ENCODE results near the gene SPINK6.

SPINK6 gene, protein sequence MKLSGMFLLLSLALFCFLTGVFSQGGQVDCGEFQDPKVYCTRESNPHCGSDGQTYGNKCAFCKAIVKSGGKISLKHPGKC

DNA sequence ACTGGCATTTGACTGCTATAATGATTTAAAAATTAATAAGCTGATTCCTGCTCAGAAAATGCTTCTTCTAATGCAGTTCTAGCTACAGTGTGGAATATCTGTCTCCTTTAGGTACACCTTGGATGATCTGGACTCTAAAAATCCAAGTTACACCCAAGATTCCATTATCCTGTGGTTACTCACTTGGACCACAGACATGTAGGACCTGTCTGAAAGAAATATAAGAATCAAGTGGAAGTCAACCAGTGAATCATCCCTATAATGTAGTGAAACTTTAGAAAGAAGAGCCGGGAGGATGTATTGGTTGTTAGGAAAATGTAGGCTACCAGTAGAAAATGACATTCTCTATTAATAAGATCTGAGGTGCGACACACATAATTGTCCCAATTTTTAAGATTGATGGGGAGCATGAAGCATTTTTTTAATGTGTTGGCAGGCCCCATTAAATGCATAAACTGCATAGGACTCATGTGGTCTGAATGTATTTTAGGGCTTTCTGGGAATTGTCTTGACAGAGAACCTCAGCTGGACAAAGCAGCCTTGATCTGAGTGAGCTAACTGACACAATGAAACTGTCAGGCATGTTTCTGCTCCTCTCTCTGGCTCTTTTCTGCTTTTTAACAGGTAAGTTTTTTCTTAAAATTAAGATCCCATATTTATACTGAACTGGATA, at the start of gene SPINK6:
TSS of gene SPINK6 (plus strand) at position 512 of the 673 bp plus-strand sequence. CDS start at position 567, 55 bp downstream.
- no peak for DNase-seq

DNA sequence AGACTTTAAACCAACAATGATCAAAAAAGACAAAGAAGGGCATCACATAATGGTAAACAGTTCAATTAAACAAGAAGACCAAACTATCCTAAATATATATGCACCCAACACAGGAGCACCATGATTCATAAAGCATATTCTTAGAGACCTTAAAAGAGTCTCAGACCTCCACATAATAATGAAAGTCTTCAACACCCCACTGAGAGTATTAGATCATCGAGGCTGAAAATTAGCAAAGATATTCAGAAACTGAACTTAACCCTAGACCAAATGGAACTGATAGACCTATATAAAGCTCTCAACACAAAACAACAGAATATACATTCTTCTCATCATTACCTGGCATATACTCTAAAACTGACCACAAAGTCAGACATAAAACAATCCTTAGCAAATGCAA, 46.2 kb upstream of the SPINK6 start:
- no peak for DNase-seq

DNA sequence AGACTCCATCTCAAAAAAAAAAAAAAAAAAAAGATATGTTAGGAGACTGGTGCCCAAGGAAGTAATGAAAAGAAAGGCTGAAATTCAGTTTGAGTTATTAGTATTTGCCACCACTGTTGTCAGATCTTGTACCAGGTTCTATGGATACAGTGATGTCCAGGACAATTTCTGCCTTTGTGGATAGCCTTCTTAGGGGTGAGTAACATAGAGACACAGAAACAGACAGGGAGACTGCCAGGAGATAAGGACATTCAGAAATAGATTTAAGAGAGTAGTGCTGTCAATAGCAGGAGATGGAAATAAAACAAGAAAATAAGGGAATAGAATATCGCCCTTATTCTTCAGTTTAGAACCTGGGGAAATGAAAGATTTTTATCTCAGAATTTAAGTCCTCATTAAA, 40.8 kb upstream of the SPINK6 start:
- no peak for DNase-seq

DNA sequence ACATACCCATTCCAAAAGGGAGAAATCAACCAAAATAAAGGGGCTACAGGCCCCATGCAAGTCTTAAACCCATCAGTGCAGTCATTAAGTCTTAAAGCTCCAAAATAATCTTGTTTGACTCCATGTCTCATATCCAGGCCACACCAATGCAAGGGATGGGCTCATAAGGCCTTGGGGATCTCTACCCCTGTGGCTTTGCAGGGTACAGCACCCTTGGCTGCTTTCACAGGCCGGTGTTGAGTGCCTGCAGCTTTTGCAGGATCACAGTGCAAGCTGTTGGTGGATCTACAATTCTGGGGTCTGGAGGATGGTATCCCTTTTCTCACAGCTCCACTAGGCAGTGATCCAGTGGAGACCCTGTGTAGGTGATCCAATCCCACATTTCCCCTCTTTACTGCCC, 39.5 kb upstream of the SPINK6 start:
- DNase-seq: no peak

DNA sequence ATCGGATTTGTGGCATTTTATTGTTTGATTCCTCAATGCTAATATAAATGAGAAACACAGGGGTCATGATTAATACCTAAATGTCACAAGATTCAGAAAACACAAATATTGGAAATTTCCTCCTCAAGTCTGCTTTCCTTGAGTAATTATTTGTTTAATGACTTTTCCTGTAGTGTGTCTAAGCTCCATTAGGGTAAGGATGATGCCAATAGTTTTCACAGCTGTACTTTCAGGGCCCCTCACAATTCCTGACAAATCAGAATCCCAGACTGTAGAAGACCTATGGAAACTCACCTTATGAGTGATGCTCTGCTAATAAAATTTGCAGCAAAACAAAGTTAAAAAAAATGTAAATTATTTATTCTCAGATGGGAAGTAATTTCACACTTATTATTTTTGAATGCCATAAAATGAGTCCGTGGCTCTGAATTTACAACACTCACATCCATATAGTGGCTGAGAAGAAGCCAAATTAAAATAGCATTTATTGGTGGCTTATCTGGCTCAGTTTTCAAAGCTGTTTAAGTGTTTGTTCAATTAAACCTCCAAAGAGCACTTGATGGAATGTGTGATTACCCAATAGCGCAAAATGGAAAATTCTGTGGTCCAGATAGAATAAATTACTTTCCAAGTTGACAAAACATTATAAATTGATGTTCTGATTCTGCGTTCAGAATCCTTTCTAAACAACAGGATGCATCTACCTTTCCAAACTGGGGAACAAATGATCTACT, 36.1 kb upstream of the SPINK6 start:
- no peak for DNase-seq

DNA sequence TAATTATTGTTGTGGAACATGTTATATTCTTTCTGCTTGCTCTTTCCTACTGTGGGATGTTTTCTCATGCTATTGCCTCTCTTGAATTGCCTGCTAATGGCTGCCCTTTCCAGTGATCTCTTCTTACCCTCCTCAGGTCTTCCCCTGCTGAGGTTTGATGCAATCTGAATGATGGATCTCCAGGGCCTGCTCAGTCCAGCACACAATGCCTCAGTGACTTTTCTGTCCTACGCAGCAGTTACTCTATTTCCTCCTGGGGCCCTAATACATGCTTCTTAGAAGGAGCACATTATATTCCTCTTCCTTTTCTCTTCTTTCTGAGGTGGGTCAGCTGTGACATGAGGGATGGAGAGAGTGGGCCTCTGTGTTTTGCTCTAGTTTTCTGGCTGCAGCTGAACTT, 34.6 kb upstream of the SPINK6 start, which contains the start of gene SPINK14:
TSS of gene SPINK14 (plus strand) at position 301 of the 400 bp plus-strand sequence. CDS start 1,187 bp downstream, outside the sequence.
- DNase-seq: no peak

DNA sequence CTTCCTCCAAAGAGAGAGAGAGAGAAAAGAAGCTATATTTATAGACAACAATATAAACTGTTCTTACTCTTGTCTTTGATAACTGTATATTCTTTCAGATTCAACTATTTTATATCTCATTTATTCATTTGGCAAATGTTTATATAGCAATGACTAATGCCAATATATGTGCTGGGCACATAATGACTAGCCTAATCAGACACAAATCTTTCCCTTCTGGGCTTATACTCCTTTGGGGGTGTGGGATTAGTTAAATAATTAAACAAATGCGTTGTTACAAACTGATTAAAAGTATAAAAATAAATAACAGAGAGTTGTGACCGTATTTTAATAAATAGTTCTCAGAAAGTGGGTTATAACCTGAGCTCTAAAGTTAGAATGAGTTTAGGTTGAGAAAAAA, 30.5 kb upstream of the SPINK6 start:
- DNase-seq: no peak

DNA sequence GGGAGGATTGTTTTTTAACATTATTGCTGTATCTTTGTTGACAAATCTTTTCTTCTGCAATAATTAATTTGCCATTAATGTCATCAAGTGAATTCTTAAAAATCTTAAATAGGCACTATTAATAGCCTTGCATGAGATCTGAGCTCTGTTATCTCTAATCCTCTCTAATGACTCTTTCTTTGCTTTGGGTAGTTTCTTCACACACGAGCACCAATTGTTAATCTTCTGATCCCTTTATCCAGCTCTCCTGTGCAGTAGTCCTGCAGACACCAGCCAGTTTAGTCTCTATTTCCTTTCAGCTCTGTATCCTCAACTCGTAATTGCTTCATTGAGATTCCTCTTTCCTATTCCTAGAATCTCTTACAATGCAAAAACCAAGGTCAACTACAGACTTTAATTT, 26.4 kb upstream of the SPINK6 start:
- DNase-seq: no peak

DNA sequence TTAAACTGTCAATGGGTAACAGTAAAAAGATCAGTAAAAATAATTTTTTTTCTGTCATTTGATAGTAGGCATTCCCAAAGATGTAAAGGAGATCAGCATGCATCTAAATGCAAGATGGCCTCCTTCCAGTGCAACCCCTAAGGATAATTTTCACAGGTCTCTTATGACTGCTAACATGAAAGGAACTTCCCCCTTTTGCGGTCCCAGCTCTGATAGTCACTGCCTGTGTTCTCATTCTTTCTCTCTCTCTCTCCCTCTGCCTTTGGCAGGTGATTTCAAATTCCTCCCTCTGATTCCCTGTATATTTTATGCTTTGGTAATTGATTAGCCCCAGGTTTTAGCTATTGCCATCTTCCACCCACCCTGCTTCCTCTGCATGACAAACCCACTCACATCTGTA, 25.6 kb upstream of the SPINK6 start:
- DNase-seq: no peak

DNA sequence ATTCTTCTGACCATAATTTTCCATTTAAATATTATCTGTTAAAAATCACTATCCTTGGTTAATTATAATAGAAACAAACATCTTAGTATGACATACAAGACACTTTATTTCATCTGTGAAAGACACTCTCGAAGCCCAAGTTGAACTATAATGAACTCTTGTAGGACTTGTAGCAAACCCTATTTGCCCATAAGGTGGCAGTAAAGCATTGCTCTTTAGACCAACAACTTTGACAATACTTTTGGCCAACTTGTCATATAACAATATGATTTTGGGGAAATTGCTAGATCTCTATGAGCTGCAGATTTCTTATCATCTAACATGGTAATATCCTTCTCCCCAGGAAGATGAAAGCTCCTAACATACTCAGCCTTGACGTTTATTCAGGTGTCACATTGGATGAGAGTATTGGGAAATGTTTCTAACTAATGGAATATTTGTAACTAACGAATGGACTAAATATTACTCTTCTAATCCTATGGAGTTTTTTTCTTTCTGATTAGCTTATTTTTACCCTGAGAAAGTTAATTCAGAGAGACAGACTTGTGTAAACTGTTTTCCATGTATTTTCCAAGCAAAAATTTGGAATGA, 23.5 kb upstream of the SPINK6 start:
- DNase-seq: peak; percentile 75

DNA sequence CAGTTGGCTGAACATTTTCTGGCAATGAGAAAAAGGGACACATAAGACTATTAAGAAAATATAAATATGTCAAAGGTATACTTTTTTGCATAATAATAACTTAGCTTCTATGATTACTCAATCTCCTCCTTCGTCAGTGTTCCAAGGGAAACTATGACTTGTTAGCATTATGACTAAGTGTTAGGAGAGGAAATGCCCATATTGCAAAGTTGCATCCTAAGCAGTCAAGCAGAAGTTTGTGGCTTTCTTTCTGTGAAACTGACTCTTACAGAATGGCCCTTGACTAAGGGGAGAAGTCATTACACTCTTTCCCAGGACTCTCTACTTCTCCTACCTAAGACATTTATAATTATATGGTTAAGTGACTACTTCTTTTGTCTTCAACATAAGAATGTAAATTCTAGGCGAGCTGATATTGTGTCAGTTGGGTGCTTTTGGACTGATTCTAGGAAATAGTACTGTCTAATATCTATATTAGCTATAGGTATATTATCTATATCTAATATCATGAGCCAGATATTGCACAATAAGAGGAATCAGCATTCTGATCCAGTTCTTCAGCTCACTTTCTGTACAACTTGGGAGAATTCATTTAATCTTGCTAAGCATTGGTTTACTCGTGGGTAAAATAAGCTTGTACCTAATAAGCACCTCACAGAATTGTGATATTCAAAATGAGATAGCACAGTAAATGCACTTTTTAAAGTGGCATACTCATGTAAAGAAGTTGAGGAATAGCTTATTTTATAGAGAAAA, 16.4 kb upstream of the SPINK6 start:
- peak; percentile 6 for DNase-seq

DNA sequence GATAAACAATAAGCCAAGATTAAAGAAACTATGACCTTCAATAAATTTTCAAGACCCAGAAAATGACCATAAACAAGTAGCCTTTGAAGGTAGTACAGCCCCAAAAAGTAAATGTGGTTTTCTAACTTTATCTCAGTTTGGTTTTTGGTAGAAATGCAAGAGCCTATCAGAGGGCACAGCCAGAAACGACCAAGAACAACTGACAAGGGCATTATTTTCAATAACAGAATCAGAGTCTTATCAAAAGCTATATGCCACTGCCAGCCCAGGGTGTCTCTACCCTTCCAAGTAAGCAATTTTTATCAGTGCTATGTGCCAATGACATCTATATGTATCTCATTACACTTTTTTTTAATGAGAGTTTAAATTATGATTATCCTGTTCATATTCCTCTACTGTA, 11.8 kb upstream of the SPINK6 start:
- DNase-seq: peak; percentile 55

DNA sequence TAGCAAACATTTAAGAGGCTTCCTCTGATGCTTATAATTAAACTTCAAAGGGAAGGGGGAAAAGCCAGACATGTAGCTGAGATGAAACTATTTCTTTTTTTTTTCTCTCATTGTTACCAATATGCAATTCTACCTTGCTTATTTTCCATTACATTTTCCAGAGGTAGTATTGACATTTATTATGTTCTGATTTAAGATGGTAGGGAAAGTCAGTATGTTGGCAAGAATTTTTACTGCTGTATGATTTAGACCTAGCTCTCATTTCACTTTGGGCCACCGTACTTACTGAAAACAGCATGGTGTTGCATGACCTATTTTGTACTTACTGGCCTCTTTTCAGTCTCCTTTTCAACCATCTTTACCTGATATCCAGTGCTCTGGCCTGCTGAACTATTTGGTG, 9.6 kb upstream of the SPINK6 start:
- DNase-seq: no peak

DNA sequence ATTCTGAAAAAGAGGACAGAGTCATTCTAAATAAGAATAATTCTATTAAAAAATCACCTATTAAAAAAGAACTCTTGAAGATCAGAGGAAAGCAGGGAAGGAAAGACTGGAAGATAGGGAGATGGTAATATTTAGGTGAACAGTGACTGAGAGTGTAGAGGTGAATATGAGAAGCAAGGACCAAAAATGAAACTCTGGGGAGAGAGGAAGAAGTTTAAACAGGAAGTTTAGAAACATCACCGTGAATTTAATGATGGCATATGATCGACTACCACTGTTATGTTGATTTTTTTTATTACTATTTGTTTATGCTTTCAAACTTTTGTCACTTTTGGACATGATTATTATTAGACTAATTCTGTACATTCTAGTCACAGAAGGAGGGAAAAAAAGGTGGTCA, 1.7 kb upstream of the SPINK6 start:
- no peak for DNase-seq

DNA sequence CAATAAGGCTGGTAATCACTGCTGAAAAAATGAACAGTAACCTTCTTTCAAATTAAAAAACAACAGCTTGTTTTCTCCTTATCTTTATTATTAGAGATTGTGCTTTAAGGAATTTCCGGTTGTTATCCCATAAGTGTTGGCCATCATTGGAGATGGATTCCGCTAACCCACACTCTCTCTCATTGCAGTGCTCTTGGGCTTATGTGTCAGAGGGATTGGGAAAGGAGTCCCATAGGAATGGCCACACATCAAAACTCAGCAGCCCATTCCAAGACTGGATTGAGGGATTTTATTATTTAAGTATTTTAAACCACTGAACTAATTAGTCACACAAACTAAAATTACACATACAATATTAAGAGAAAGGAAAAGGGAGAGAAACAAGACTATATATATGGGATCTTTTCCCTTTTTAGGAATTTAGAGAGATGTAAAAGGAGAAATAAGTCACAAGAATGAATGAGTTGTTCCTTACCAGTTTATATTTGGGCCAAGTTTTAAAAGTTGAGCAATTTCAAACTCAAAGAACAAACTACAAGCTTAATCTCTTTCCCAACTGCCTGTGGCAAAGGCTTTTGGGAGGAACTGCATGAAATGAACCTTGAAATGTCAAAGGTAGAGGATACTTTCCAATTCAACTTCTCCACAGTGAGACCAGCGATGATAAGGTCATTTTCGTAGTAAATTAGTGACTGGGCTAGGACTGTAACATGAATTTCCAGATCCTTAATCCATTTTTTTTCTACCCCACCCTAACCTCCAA, 2.4 kb downstream of the SPINK6 start:
- DNase-seq: no peak

DNA sequence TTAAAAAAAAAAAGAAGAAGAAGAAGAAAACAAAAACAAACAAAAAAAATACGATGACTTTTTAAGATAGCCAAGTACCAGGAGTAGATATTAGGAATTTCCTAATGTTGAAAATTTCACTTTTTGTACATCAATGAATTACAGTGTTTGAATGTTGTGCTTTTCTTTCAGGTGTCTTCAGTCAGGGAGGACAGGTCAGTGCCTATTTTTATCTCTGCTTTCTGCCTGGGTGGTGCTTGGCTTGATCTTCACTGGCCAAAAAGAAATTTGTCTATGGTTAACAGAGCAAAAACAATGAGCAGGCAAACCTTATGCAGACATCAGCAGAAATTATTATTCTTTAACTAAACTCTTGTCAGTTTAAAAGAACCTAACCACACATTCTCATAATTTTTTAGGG, 3.0 kb downstream of the SPINK6 start:
- no peak for DNase-seq

DNA sequence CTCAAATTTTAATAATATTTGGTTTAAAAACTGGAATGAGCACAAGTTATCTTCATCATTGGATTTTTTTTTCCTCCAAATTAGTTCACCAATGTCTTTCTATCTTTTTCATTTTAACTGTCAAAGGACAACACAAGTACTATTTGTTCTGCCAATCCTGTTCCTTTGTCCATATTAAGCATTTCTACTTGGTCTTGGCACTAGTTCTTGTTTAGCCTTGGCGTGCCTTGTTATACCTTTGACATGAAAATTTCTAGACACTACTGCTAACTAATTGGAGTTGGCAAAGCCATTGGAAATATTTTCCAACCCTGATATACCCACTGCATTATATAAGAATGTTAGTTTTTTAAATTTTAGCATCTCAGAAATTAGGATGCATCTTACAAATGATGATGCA, 3.8 kb downstream of the SPINK6 start:
- no peak for DNase-seq

DNA sequence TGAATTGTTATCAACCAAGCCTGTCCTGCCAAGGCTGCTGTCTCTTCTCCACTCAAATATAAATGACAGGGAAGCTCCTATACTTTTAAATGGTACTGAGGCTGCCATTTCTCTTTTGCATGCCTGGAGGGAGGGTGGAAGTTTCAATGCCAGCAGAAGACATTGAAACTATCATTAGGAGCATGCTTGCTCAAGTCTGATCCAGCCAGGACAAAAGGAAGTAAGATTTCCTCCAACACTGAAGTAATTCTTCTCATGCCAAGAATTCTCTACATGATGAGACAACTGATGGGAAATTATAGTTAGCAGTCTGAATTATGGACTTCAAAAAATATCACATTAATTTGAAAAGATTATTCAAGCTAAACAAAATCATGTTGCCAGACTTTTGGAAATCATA, 5.4 kb downstream of the SPINK6 start:
- DNase-seq: no peak

DNA sequence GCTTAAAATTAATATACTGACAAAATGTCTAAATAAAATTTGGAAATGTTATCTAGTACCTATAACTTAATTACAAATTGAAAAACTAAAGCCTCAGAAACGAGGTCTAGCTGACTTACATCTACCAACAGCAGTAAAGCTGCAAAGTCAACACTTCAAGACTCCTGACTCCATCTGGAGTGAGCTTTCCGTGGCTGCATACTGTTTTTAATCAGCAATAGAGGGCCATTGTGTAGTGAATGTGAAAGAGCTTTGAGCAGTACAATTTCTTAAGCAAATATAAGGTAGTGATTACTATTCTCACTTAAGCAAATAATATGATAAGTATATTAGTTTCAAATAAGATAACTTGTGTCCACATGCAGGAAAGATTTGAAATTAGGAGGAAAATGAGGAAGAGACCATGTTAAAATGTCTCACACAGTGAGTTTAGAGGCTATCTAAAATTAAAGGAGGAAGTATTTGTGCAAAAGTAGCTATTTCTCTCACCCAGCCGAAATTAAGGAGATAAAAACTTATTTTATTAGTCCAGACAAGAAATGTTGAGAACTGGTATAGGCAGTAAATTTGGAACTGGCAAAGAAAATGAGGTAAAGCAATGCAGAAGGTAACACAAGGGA, 6.4 kb downstream of the SPINK6 start:
- no peak for DNase-seq

DNA sequence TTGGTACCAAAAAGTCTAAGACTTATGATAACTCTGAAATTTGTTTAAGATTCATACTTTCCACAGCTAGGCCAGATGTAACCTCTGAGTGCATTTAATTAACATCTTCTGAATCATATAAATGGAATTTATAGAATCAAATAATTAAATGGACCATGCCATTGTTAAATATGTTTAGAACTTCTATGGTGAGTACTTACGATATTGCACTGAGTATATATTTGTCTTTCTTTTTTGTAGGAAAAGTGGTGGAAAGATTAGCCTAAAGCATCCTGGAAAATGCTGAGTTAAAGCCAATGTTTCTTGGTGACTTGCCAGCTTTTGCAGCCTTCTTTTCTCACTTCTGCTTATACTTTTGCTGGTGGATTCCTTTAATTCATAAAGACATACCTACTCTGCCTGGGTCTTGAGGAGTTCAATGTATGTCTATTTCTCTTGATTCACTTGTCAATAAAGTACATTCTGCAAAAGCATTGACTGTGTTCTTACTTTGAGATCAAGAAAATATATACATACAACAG, 11.9 kb downstream of the SPINK6 start:
- DNase-seq: no peak

DNA sequence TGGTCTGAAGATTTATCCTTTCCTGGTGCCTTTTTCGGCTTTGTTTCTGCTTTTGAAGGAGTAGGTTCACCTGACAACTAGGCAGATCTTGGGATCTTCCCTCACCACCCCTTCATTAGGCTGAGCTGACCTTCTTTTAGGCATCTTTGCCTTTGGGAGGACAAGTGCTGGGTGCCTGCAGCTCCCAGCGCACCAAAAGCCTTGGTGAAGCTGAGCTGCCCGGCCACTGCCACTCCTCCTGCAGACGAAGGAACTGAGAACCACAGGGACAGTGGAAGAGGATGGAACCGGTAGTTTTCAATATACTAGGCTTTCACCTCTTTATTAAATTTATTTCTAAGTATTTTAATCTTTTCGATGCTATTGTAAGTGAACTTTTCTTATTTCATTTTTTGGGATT, 18.7 kb downstream of the SPINK6 start:
- DNase-seq: no peak

Data from hematopoietic multipotent progenitor cell treated with erythropoietin and hydrocortisone succinate and interleukin-3 and kit ligand, for 8 days (in vitro differentiated cells).